Globus pallidus (tissue), 1 donor: ENCODE results near the gene SVIL.

Source experiments
- DNase-seq: peaks from one replicate; pipeline ENCODE4 v3.0.0-alpha.2; 2015; ENCODE audit warnings: low spot score

The SVIL gene

DNA sequence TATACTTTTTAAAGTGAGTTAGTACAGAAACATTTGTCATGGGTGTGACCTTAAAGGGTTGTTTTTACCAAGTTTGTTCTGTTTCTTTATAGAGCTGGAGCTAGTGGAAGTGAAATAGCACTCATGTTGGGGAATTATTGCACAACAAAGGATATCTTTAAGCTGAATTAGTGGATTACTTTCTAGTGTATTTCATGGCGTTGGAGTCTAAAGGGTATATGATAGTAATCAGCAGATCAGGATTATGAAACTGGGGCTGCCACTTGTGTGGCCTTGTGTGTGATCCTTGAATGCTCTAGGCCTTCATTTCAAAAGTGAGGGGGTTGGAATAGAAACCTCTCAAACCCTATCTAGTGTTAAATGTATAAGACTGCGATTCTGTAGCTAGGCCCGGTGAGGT lies 222.3 kb downstream of the SVIL start:
- no peak for DNase-seq

DNA sequence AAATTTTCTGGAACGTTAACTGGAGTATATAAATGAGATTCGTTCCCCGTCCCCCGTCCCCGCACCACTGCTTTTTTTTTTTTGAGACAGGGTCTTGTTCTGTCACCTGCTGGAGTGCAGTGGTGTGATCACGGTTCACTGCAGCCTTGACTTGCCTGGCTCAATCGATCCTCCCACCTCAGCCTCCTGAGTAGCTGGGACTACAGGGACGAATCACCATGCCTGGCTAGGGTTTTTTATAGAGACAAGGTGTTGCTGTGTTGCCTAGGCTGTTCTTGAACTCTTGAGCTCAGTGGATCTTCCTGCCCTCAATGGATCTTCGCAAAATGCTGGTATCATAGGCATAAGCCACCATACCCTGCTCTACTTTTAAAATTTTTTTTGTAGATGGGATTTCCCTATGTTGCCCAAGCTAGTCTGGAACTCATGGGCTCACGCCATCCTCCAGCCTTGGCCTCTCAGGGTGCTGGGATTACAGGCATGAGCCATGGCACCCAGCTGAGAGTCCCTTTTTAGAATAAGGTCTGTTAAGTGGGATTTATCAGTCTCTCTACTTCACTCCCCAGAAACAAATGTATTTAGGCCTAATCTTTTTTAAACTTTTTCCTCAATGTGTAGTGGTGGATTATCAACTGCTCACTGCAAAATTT lies 223.0 kb downstream of the SVIL start:
- DNase-seq, result no peak

DNA sequence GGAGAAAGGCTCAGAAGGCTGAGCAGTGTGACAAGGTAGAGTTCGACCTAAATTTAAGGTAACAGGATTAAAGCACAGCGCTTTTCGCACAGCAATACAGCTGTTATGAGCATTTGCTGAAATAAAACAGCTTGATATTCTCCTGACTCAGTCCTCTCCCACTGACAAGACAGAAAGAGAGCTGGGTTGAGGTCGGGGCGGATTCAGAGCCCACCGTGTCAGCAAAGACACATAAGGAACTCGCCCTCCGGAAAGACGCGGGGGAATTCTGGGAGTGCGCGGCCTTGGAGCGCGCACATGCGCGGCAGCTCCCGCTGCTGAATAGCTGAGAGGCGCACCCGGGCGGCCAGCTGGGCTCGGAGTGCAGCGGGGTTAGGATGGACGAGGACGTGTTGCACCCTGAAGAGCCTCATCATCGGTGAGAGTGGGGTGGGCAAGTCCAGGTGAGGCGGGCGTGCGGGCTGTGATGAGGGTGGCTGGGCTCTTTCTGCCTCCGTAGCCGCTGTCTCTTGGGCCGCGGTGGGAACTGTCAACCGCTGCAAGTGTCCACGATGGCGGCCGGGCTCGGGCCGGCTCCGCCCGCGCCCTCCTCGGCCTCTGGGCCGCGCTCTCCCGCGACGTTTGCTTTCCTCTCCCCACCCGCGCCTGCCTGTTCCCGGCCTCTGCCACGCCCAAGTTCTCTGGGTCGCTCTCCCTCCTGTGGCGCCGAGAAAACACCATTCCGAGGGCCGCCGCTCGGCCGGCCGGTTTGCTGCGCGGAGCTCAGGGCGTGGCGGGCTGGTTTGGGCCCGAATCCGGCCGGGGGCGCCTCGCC lies 225.3 kb downstream of the SVIL start:
- DNase-seq, result peak; percentile 74

DNA sequence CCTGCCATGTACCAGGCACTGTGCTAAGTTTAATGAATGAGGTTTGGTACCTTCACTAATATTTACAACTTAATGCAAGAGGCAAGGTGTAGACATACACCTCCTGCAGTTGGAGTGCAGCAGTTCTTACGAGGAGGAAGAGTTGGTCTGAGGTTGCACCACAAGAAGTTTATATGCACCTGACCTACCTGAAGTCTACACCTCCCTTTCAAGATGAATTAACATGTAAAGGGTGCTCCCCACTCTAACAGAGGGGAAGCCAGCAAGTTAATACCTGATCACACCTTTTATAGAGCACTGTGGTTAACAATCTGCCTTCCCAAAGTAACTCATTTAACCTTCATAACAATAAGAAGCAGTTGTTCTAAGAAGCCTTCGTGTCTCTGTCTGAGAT lies 225.9 kb downstream of the SVIL start:
- DNase-seq, result no peak
